ENCODE data around the gene DSE. TPM values are rescaled to one million over a fixed set of nuclear protein-coding genes. Genes with fewer than 3 reads are reported as not detected.

The DSE gene
- total and polyA plus RNA-seq, 2 experiments from 2014 or later, result 12.7 to 28.1 TPM

- Histone ChIP-seq H3K9me3 (ENCODE audit: low read depth) (no peaks in the 10 kb centered on the region), H3K27ac (no peak overlapping the region), H3K4me1 (ENCODE audit: low read depth) (no peaks in the 10 kb centered on the region), H3K27me3 (no peaks in the 10 kb centered on the region), H3K4me3 (no peak overlapping the region), H3K36me3 (no peaks in the 10 kb centered on the region)
- no peak for TF ChIP-seq CTCF (IDR thresholded peaks at IDR 0.05; ENCODE audit: low read depth, low read length)
- no peak for DNase-seq (ENCODE audit: low read depth in 1 of 2, low spot score in 1 of 2)
Measured at GRCh38 chr6:116438590-116439448, 68.1 kb downstream of the DSE start.

GRCh38 chr6:116439522-116440051 lies 68.8 kb downstream of the DSE start:
- Histone ChIP-seq H3K9me3 (ENCODE audit: low read depth) (no peaks in the 10 kb centered on the region), H3K4me3 (no peak overlapping the region), H3K36me3 (no peaks in the 10 kb centered on the region), H3K27ac (no peak overlapping the region), H3K27me3 (no peaks in the 10 kb centered on the region), H3K4me1 (ENCODE audit: low read depth) (no peaks in the 10 kb centered on the region)
- no peak for DNase-seq (ENCODE audit: low read depth in 1 of 2, low spot score in 1 of 2)
- no peak for TF ChIP-seq CTCF (IDR thresholded peaks at IDR 0.05; ENCODE audit: low read depth, low read length)

GRCh38 chr6:116443105-116443504 lies 72.4 kb downstream of the DSE start:
- no peak for DNase-seq (ENCODE audit: low read depth in 1 of 2, low spot score in 1 of 2)
- no peaks in the 10 kb centered on the region for H3K36me3 ChIP-seq
- no peaks in the 10 kb centered on the region for H3K4me1 ChIP-seq (ENCODE audit: low read depth)
- no peak overlapping the region for H3K27ac ChIP-seq
- TF ChIP-seq CTCF (IDR thresholded peaks at IDR 0.05; ENCODE audit: low read depth, low read length), result no peak
- no peak overlapping the region for H3K4me3 ChIP-seq
- no peaks in the 10 kb centered on the region for H3K9me3 ChIP-seq (ENCODE audit: low read depth)
- no peaks in the 10 kb centered on the region for H3K27me3 ChIP-seq

GRCh38 chr6:116444092-116444491 lies 73.3 kb downstream of the DSE start:
- TF ChIP-seq CTCF (IDR thresholded peaks at IDR 0.05; ENCODE audit: low read depth, low read length), result peak; percentile 66
- H3K27me3 ChIP-seq, result no peaks in the 10 kb centered on the region
- no peaks in the 10 kb centered on the region for H3K9me3 ChIP-seq (ENCODE audit: low read depth)
- DNase-seq (ENCODE audit: low read depth in 1 of 2, low spot score in 1 of 2), result peak; percentile 14 to 59
- no peak overlapping the region for H3K4me3 ChIP-seq
- H3K27ac ChIP-seq, result no peak overlapping the region
- no peaks in the 10 kb centered on the region for H3K36me3 ChIP-seq
- H3K4me1 ChIP-seq (ENCODE audit: low read depth), result no peaks in the 10 kb centered on the region

GRCh38 chr6:116444575-116444974 lies 73.8 kb downstream of the DSE start:
- no peak for DNase-seq (ENCODE audit: low read depth in 1 of 2, low spot score in 1 of 2)
- no peaks in the 10 kb centered on the region for H3K4me1 ChIP-seq (ENCODE audit: low read depth)
- TF ChIP-seq CTCF (IDR thresholded peaks at IDR 0.05; ENCODE audit: low read depth, low read length), result no peak
- no peaks in the 10 kb centered on the region for H3K27me3 ChIP-seq
- no peak overlapping the region for H3K4me3 ChIP-seq
- H3K9me3 ChIP-seq (ENCODE audit: low read depth), result no peaks in the 10 kb centered on the region
- H3K36me3 ChIP-seq, result no peaks in the 10 kb centered on the region
- no peak overlapping the region for H3K27ac ChIP-seq

All from cardiac muscle cell (in vitro differentiated cells and primary cell).